CD14-positive monocyte (primary cell): ENCODE measurements around the gene STARD5. TPM values are rescaled to one million over a fixed set of nuclear protein-coding genes. Genes with fewer than 3 reads are reported as not detected.

Experiments
- DNase-seq, 3 donors: peaks; one replicate each; pipeline ENCODE4 v3.0.0-alpha.2; 2011 to 2022
- H2AFZ ChIP-seq: 2 replicates; pipeline ENCODE4 v1.6.0; 2012; ENCODE audit warnings: mild to moderate bottlenecking, low read depth, low read length, inconsistent platforms; ENCODE audit not compliant: insufficient read depth, poor library complexity, severe bottlenecking
- H3K27ac ChIP-seq, 2 donors: 1 replicate in 1 of 2; 2 replicates in 1 of 2; pipeline ENCODE4 v1.5.1; 2012 to 2013; ENCODE audit warnings: low read length in 2 of 2, control low read depth in 1 of 2, inconsistent platforms in 1 of 2, low read depth in 1 of 2, mild to moderate bottlenecking in 1 of 2
- H3K27me3 ChIP-seq, 2 donors: one replicate each; pipeline versions ENCODE4 v1.6.0 to v1.6.1; 2011 to 2013; ENCODE audit warnings: low read length in 2 of 2; ENCODE audit not compliant: control insufficient read depth in 2 of 2, insufficient read depth in 2 of 2
- H3K36me3 ChIP-seq, 2 donors: replicated peaks in 1 of 2; 1 replicate in 1 of 2; 2 replicates in 1 of 2; pipeline versions ENCODE4 v1.5.1 to v1.6.1; 2012 to 2013; ENCODE audit warnings: low read length in 2 of 2, control low read depth in 1 of 2, inconsistent platforms in 1 of 2, mild to moderate bottlenecking in 1 of 2; ENCODE audit not compliant: insufficient read depth in 2 of 2, control insufficient read depth in 1 of 2
- H3K4me1 ChIP-seq, 2 donors: 1 replicate in 1 of 2; 2 replicates in 1 of 2; pipeline versions ENCODE4 v1.5.1 to v1.6.1; 2012 to 2013; ENCODE audit warnings: low read length in 2 of 2, control low read depth in 1 of 2, inconsistent platforms in 1 of 2, mild to moderate bottlenecking in 1 of 2, moderate library complexity in 1 of 2; ENCODE audit not compliant: insufficient read depth in 2 of 2, control insufficient read depth in 1 of 2
- H3K4me2 ChIP-seq: replicated peaks from 2 replicates; pipeline ENCODE3; 2012; ENCODE audit warnings: low read length, moderate library complexity, mild to moderate bottlenecking; ENCODE audit not compliant: poor library complexity, severe bottlenecking; ENCODE audit errors: extremely low read depth
- H3K4me3 ChIP-seq, 3 experiments: fragments of 200-600 bp in 1 of 3; sonication (generic) in 1 of 3; replicated peaks in 1 of 3; 1 replicate in 2 of 3; 2 replicates in 1 of 3; pipeline ENCODE4 v1.5.1; 2011 to 2013; ENCODE audit warnings: low read length in 3 of 3, mild to moderate bottlenecking in 3 of 3, control low read depth in 2 of 3, low read depth in 2 of 3, inconsistent platforms in 1 of 3, moderate library complexity in 1 of 3
- H3K79me2 ChIP-seq: 2 replicates; pipeline ENCODE4 v1.6.0; 2012; ENCODE audit warnings: mild to moderate bottlenecking, control low read depth, inconsistent platforms, low read length, moderate library complexity; ENCODE audit not compliant: insufficient read depth
- H3K9ac ChIP-seq: 2 replicates; pipeline ENCODE4 v1.6.0; 2017; ENCODE audit warnings: low read length, mild to moderate bottlenecking; ENCODE audit not compliant: insufficient read depth, poor library complexity, severe bottlenecking
- H3K9me3 ChIP-seq, 2 donors: replicated peaks in 1 of 2; 1 replicate in 1 of 2; 2 replicates in 1 of 2; pipeline versions ENCODE4 v1.5.1 to v1.6.1; 2012 to 2013; ENCODE audit warnings: low read length in 2 of 2, control low read depth in 1 of 2; ENCODE audit not compliant: control insufficient read depth in 1 of 2, insufficient read depth in 1 of 2
- H4K20me1 ChIP-seq: 2 replicates; pipeline ENCODE4 v1.6.0; 2012; ENCODE audit warnings: mild to moderate bottlenecking, low read length, control low read depth, moderate library complexity; ENCODE audit not compliant: insufficient read depth
- H3K27ac Mint-ChIP-seq, 7 donors: one replicate each; pipeline ENCODE4 v1.8.0; 2020; ENCODE audit warnings: mild to moderate bottlenecking in 7 of 7, mixed read lengths in 7 of 7, moderate library complexity in 6 of 7, inconsistent platforms in 2 of 7
- H3K27me3 Mint-ChIP-seq, 3 donors: one replicate each; pipeline ENCODE4 v1.8.0; 2021 to 2022; ENCODE audit warnings: low read depth in 3 of 3, mild to moderate bottlenecking in 3 of 3, mixed read lengths in 3 of 3, moderate library complexity in 3 of 3, inconsistent platforms in 1 of 3
- H3K36me3 Mint-ChIP-seq, 2 donors: one replicate each; pipeline ENCODE4 v1.8.0; 2020; ENCODE audit warnings: mixed read lengths in 2 of 2, inconsistent platforms in 1 of 2, mild to moderate bottlenecking in 1 of 2
- H3K4me1 Mint-ChIP-seq: one replicate; pipeline ENCODE4 v1.8.0; 2020; ENCODE audit warnings: mild to moderate bottlenecking, mixed read lengths
- H3K4me3 Mint-ChIP-seq, 2 donors: one replicate each; pipeline ENCODE4 v1.8.0; 2020; ENCODE audit warnings: mild to moderate bottlenecking in 2 of 2, mixed read lengths in 2 of 2, moderate library complexity in 1 of 2
- H3K9me3 Mint-ChIP-seq, 7 donors: one replicate each; pipeline ENCODE4 v1.8.0; 2020 to 2022; ENCODE audit warnings: mixed read lengths in 7 of 7, mild to moderate bottlenecking in 6 of 7, moderate library complexity in 6 of 7, inconsistent platforms in 2 of 7
- CTCF ChIP-seq: fragments of 200-600 bp; IDR thresholded peaks from one replicate; pipeline ENCODE4 v1.8.0; 2022; ENCODE audit warnings: antibody characterized with exemption, mild to moderate bottlenecking
- WGBS: methylation state at CpG from one replicate; pipeline ENCODE4 v1.1.5; 2013; ENCODE audit warnings: missing lambda C conversion rate; ENCODE audit not compliant: insufficient coverage; 5-methylcytosine and 5-hydroxymethylcytosine counted together
- intact Hi-C, 2 donors: fragments of 100-400 bp; cut with micrococcal nuclease; formaldehyde crosslinking; loops; one replicate each; pipeline versions ENCODE4 v1.15.0 to v1.15.1; 2023
- polyA plus RNA-seq, 3 donors: library from polyadenylated mRNA; depleted of rRNA in 1 of 3; unstranded in 2 of 3; stranded (reverse) in 1 of 3; fragments of 300-500 nt in 2 of 3; fragments of >200 nt in 1 of 3; fragmentation: Illumina TruSeq in 2 of 3; gene quantifications; 1 replicate in 2 of 3; 2 replicates in 1 of 3; pipeline ENCODE4 v1.2.3, GENCODE V29; 2012 to 2021

The STARD5 gene
- polyA plus RNA-seq, 3 donors: 1.5 to 15.1 (median 2.5) TPM

DNA sequence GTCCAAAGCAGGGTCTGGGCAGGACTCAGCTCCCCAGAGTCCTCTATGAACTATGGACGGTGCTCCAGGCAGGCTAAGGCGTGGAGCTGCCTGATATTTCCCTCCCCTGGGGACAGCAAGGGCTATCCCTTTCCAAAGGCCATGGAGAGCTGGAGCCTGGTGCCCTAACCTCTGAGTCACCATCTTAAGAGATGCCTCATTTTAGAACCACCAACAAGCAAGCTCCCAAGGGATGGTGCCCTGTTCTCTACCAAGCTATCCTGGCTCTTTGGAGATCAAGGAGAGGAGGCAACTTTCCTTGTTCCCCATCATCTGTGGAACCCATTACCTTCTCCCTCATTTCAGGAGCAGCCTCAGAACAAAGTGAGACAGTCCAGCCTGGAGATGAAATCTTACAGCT lies 15.7 kb downstream of the STARD5 start:
- intact Hi-C loops: loop anchor here in 1 of 2 donors (10.0 kb wide), 1 partner anchor 1333 kb away; the partner anchor contains the start of gene BCL2A1

GRCh38 chr15:81304226-81304625 lies 19.7 kb downstream of the STARD5 start:
- no CpG with 5 or more reads among the region's 5 CpGs for WGBS
- peaks cover 0 to 2% (median 0%) of the 10 kb centered on the region in 3 donors for H3K27me3 Mint-ChIP-seq
- H3K9me3 Mint-ChIP-seq: peaks cover 0 to 3% (median 0%) of the 10 kb centered on the region in 7 donors
- H3K9me3 ChIP-seq: no peaks in the 10 kb centered on the region
- H4K20me1 ChIP-seq: peaks cover 100% of the 10 kb centered on the region
- intact Hi-C loops: loop anchor here in 1 of 2 donors (10.0 kb wide), 1 partner anchor 1329 kb away; the partner anchor contains the start of gene BCL2A1
- peak overlapping the region in 1 of 3 experiments; percentile 91 for H3K4me3 ChIP-seq
- peaks cover 67% of the 10 kb centered on the region for H3K4me1 Mint-ChIP-seq
- peak overlapping the region in 1 of 2 donors; percentile 60 for H3K4me3 Mint-ChIP-seq
- peak overlapping the region; percentile 91 for H3K4me2 ChIP-seq
- no peaks in the 10 kb centered on the region for H3K27me3 ChIP-seq
- peak overlapping the region; percentile 97 to 99 (median 99) for H3K27ac Mint-ChIP-seq
- peak overlapping the region; percentile 94 to 95 for H3K27ac ChIP-seq
- peaks cover 62 to 66% of the 10 kb centered on the region in 2 donors for H3K4me1 ChIP-seq
- H3K79me2 ChIP-seq: peaks cover 79% of the 10 kb centered on the region
- H3K36me3 ChIP-seq: peaks cover 80 to 91% of the 10 kb centered on the region in 2 donors
- no peak for TF ChIP-seq CTCF
- H3K36me3 Mint-ChIP-seq: peaks cover 96 to 99% of the 10 kb centered on the region in 2 donors
- peak overlapping the region; percentile 55 for H3K9ac ChIP-seq
- DNase-seq: peak; percentile 83 to 92 (median 88)
- H2AFZ ChIP-seq: no peak overlapping the region

More for the DNA sequence above, 15.7 kb downstream of the STARD5 start:
- 100% methylated on average over 2 of the region's 2 CpGs for WGBS
- no peak for DNase-seq
- Histone ChIP-seq H3K4me3 (no peak overlapping the region), H3K27ac (peak overlapping the region in 1 of 2 donors; percentile 97), H3K9ac (no peak overlapping the region), H3K27me3 (no peaks in the 10 kb centered on the region), H3K4me1 (peaks cover 57 to 66% of the 10 kb centered on the region in 2 donors), H3K9me3 (no peaks in the 10 kb centered on the region), H3K4me2 (no peak overlapping the region), H3K79me2 (peaks cover 39% of the 10 kb centered on the region), H4K20me1 (peaks cover 85% of the 10 kb centered on the region), H2AFZ (no peak overlapping the region), H3K36me3 (peaks cover 65 to 70% of the 10 kb centered on the region in 2 donors)
- TF ChIP-seq CTCF: no peak
- peaks cover 86 to 92% of the 10 kb centered on the region in 2 donors for H3K36me3 Mint-ChIP-seq
- peaks cover 67% of the 10 kb centered on the region for H3K4me1 Mint-ChIP-seq
- peak overlapping the region in 5 of 7 donors; percentile 51 to 99 (median 94) for H3K27ac Mint-ChIP-seq
- peaks cover 0 to 2% (median 0%) of the 10 kb centered on the region in 3 donors for H3K27me3 Mint-ChIP-seq
- peaks cover 0 to 3% (median 0%) of the 10 kb centered on the region in 7 donors for H3K9me3 Mint-ChIP-seq
- H3K4me3 Mint-ChIP-seq: no peak overlapping the region
